Aorta (tissue), 5 donors: ENCODE results near the gene PDZK1. TPM values are rescaled to one million over a fixed set of nuclear protein-coding genes. Genes with fewer than 3 reads are reported as not detected.

Experiments used
- ATAC-seq: fragments of 200-7000 bp; cut with Tn5 transposase; one replicate; pipeline ENCODE4 v1.9.1; 2022; ENCODE audit warnings: moderate library complexity; ENCODE audit not compliant: low FRiP score
- DNase-seq, 2 donors: peaks; one replicate each; pipeline ENCODE4 v3.0.0-alpha.2; 2020
- H3K27ac ChIP-seq, 2 donors: one replicate each; pipeline ENCODE4 v1.5.1; 2013; ENCODE audit warnings: low read length in 2 of 2, mild to moderate bottlenecking in 2 of 2, moderate library complexity in 2 of 2, control low read depth in 1 of 2, inconsistent platforms in 1 of 2, low read depth in 1 of 2
- H3K27me3 ChIP-seq, 2 donors: one replicate each; pipeline ENCODE4 v1.6.1; 2013; ENCODE audit warnings: control low read depth in 1 of 2, low read length in 1 of 2, mild to moderate bottlenecking in 1 of 2, moderate library complexity in 1 of 2; ENCODE audit not compliant: insufficient read depth in 2 of 2, control insufficient read depth in 1 of 2
- H3K36me3 ChIP-seq, 2 donors: one replicate each; pipeline ENCODE4 v1.6.1; 2013; ENCODE audit warnings: control low read depth in 1 of 2, low read length in 1 of 2, mild to moderate bottlenecking in 1 of 2; ENCODE audit not compliant: insufficient read depth in 2 of 2, control insufficient read depth in 1 of 2
- H3K4me1 ChIP-seq, 2 donors: one replicate each; pipeline ENCODE4 v1.6.1; 2013; ENCODE audit warnings: low read length in 2 of 2, control low read depth in 1 of 2, mild to moderate bottlenecking in 1 of 2, moderate library complexity in 1 of 2; ENCODE audit not compliant: insufficient read depth in 2 of 2, control insufficient read depth in 1 of 2
- H3K4me3 ChIP-seq, 2 donors: one replicate each; pipeline ENCODE4 v1.5.1; 2013; ENCODE audit warnings: low read length in 2 of 2, control low read depth in 1 of 2, mild to moderate bottlenecking in 1 of 2
- H3K9me3 ChIP-seq: one replicate; pipeline ENCODE4 v1.6.1; 2013; ENCODE audit warnings: mild to moderate bottlenecking, low read length; ENCODE audit not compliant: control insufficient read depth
- whole genome bisulfite sequencing, 2 donors: extraction: QIAGEN DNeasy Blood & Tissue Kit; methylation state at CpG; one replicate each; pipeline ENCODE4 v1.1.7; 2013; 5-methylcytosine and 5-hydroxymethylcytosine counted together
- intact Hi-C, 2 donors: fragments of 100-400 bp; cut with DNase I; formaldehyde crosslinking; loops; one replicate each; pipeline versions ENCODE4 v1.14.2 to v1.15.0; 2022
- long read RNA-seq, 2 donors: library from polyadenylated mRNA; unstranded; transcript quantifications; one replicate each; pipeline ENCODE4 v2.0.0, GENCODE V29; 2020 to 2021
- polyA plus RNA-seq, 2 donors: library from polyadenylated mRNA; stranded (reverse); fragments of 200-250 nt; gene quantifications; one replicate each; pipeline ENCODE4 v1.2.3, GENCODE V29; 2013
- total RNA-seq, 2 donors: library from RNA; stranded (reverse); fragmentation: NEBNext Ultra II Directional; extraction: Animal tissue kit (Norgen Biotek cat#: 25700); gene quantifications; one replicate each; pipeline ENCODE4 v1.2.1, GENCODE V29; 2021
- donor health status: healthy with polysubstance abuse.
- donor health status: Bipolar disorder and iron deficiency.
- donor health status: DM: no; HTN: no; CAD: no.
- donor health status: DM: no; HTN: no; CAD: no.
- donor health status: DM: yes; HTN: yes; CAD: no.

The PDZK1 gene
- total RNA-seq = 1 to 10 TPM in 1 of 2 donors, under 1 TPM in 1; 0.48 to 1.2 TPM
- polyA plus RNA-seq = 10 to 100 TPM in 1 of 2 donors, 1 to 10 TPM in 1; 1.0 to 25.5 TPM
- long read RNA-seq, donor 1, partial matches to known transcripts = 0 of 4 reads
- long read RNA-seq, donor 1, other reads (novel, unspliced or antisense) = 4 of 4 reads
- long read RNA-seq, donor 2, partial matches to known transcripts = 0 of 3 reads
- long read RNA-seq, donor 2, other reads (novel, unspliced or antisense) = 3 of 3 reads

DNA sequence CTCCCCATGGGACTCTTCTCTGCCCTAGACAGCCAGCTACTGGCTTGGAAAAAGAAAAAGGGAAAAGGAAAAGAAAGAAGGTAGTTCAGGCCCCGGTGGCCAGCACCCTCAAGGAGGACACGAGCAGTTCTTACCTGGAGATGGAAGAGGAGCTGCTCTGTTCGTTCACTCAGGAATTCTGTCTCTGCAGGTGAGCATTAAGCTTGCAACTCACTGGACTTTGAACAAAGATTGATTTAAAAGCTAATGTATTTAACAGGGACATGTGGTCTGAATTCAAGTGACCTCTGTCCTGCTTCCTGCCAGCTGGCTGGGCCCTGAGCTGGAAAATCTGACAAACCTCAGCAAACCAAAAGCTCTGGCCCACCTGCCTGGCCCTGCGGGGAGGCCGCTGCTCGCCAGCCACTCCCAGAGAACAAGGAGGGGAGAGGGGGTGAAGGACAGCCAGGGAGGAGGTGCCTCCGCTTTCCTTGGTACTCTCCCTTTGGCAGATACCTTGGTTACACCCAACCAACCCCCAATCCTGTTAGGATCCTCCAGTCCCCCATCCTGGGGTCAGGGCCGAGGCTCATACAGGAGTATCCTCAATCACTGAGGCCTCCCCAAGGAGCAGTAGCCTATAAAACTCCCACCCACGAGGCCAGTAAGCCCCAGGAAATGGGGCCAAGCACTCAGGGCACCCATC is at the start of gene PDZK1:
PDZK1 (minus strand) TSS at position 186 of the 685 bp plus-strand sequence. CDS start 19,347 bp downstream, outside the sequence.
- ATAC-seq (no peak), DNase-seq (no peak)
- no peaks in the 10 kb centered on the region for H3K36me3 ChIP-seq
- 83 to 85% methylated on average over 6 to 9 of the region's 9 CpGs for WGBS, 2 donors
- no peaks in the 10 kb centered on the region for H3K27me3 ChIP-seq
- no peaks in the 10 kb centered on the region for H3K9me3 ChIP-seq
- no peak within 1 kb of the TSS for H3K4me3 ChIP-seq
- no peaks in the 10 kb centered on the region for H3K4me1 ChIP-seq
- H3K27ac ChIP-seq = no peak within 1 kb of the TSS
- intact Hi-C loops = no loop called here

DNA sequence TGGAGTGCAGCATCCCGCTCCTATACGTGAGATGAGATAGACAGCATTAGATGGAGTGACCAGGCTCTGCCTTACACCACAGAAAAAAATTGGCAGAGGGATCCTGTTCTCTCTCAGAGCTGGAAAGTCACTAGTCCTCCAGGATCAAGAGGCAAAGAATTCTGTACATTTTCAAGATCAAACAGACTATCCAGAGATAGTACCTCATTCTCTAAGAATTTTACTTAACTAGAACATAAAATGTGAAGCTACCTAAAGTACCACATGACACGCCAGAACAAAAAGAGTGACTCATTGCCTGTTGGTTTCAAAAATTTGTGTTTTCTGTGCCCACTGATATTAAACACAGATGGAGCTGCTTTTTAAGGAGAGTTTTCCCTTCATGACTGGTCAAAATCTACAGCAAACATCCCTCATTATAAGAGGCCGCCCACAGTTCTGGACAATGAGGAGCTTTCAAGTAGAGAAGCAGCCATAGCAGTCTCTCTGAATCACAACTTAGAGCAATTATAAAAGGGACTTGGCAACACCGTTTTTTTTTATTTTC is 44.4 kb upstream of the PDZK1 start:
- Histone ChIP-seq H3K36me3 (peaks cover 9 to 13% of the 10 kb centered on the region in 2 donors), H3K27me3 (no peaks in the 10 kb centered on the region), H3K4me1 (no peaks in the 10 kb centered on the region), H3K27ac (no peak overlapping the region), H3K9me3 (no peaks in the 10 kb centered on the region), H3K4me3 (no peak overlapping the region)
- DNase-seq = no peak
- intact Hi-C loops = loop anchor here in 1 of 2 donors (10.0 kb wide), 1 partner anchor 73 kb away; the partner anchor contains the start of genes POLR3C and RNF115
- no peak for ATAC-seq
- WGBS, 2 donors = 40% methylated on average over 5 of the region's 5 CpGs

DNA sequence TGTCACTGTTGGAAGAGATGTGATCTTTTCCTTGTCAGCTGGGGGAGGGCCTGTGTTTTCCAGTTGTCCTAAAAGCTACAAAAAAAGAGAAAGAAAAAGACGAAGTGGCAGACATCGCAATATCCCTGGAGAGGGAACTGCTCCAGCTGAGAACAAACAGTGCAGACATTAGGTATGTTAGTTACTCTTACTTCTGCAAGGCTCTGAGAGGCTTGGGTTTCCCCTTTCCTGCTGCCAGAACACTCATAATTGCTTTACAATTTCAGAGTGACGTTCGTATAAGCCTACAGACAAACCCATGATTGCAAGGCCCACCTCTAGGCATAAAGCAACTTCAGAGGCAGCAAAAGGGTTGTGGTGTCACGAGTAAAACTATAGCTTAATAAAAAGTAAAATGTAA is 43.3 kb upstream of the PDZK1 start:
- no peak for DNase-seq
- intact Hi-C loops = loop anchor here in 1 of 2 donors (10.0 kb wide), 1 partner anchor 74 kb away; the partner anchor contains the start of genes POLR3C and RNF115
- Histone ChIP-seq H3K27me3 (no peaks in the 10 kb centered on the region), H3K4me1 (no peaks in the 10 kb centered on the region), H3K9me3 (no peaks in the 10 kb centered on the region), H3K4me3 (no peak overlapping the region), H3K36me3 (peaks cover 9 to 13% of the 10 kb centered on the region in 2 donors), H3K27ac (no peak overlapping the region)
- 65 to 68% methylated on average over 5 of the region's 5 CpGs for WGBS, 2 donors
- no peak for ATAC-seq

DNA sequence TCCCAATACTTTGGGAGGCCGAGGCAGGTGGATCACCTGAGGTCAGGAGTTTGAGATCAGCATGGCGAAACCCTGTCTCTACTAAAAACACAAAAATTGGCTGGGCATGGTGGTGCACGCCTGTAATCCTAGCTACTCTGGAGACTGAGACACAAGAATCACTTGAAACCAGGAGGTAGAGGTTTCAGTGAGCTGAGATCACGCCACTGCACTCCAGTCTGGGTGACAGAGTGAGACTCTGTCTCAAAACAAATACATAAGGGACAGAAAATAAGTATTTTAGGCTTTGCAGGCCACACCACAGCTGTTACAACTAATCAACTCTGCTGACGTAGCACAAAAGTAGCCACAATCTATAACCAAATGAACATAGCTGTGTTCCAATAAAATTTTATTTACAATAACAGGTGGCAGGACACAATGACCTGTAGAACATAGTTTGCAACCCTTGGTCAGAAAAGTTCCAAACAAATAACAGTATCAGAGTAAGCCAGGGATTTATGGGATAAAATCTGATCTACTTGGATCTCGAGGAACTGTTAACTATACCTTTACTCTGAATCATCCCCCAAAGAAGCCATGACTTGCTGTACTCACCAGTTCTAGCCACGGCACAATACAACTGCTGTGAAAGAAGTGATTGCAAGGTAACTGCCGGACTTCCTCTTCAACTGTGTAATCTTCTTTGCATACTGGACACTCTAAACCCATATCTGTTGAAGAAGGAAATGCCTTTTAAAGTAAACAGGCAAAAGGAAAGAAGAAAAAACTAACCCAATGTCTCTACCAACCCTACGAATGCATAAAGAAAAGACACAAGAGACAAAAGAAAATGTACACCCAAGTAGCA is 40.5 kb upstream of the PDZK1 start:
- intact Hi-C loops = no loop called here
- Histone ChIP-seq H3K4me3 (no peak overlapping the region), H3K9me3 (no peaks in the 10 kb centered on the region), H3K27ac (no peak overlapping the region), H3K27me3 (no peaks in the 10 kb centered on the region), H3K36me3 (peaks cover 9 to 11% of the 10 kb centered on the region in 2 donors), H3K4me1 (no peaks in the 10 kb centered on the region)
- no peak for ATAC-seq
- no peak for DNase-seq
- 94 to 97% methylated on average over 9 of the region's 9 CpGs for WGBS, 2 donors

DNA sequence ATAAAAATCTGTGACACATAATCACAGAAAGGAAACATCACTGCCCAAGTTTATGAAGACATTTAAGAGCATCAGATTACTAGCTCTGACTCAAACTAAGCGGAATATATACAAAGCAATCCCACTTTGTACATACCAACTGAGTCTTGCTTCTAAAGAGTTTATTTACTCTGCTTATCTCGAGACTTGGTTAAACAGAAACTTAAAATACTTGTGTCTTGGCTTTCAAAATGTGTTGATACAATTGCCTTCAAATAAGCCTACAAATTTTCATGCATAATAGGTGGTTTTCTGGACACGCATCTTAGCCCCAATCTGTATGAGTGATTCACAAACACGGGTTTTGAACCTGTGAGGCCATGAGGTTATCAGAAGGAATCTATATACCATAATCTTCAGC is 33.1 kb upstream of the PDZK1 start:
- DNase-seq = no peak
- Histone ChIP-seq H3K27me3 (no peaks in the 10 kb centered on the region), H3K4me3 (no peak overlapping the region), H3K4me1 (peaks cover 0 to 2% of the 10 kb centered on the region in 2 donors), H3K9me3 (no peaks in the 10 kb centered on the region), H3K36me3 (peaks cover 0 to 6% of the 10 kb centered on the region in 2 donors), H3K27ac (no peak overlapping the region)
- intact Hi-C loops = no loop called here
- WGBS, 2 donors = 11 to 15% methylated on average over 4 of the region's 4 CpGs
- no peak for ATAC-seq

DNA sequence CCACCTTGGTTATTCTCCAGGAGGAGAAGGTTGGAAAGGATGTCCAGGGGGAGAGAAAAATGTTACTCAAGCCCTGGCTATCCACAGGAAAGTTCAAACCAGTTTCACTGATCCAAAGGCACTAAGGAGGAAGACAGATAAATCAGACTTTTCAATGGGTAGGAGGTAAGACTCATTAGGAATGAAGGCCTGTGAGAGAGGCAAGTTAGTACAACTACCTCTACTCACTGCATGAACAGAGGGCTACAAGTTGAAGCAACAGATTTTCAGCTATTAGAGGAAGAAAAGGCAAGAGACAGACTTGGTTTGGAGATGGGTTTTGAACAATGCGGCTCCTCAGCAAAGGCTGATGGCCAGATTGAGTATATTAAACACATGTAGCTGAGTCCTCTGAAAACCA is 29.0 kb upstream of the PDZK1 start:
- intact Hi-C loops = no loop called here
- Histone ChIP-seq H3K27me3 (no peaks in the 10 kb centered on the region), H3K4me1 (peaks cover 0 to 2% of the 10 kb centered on the region in 2 donors), H3K27ac (no peak overlapping the region), H3K9me3 (no peaks in the 10 kb centered on the region), H3K36me3 (no peaks in the 10 kb centered on the region), H3K4me3 (no peak overlapping the region)
- WGBS, 2 donors = 95 to 100% methylated on average over 1 of the region's 1 CpG
- ATAC-seq (no peak), DNase-seq (no peak)

DNA sequence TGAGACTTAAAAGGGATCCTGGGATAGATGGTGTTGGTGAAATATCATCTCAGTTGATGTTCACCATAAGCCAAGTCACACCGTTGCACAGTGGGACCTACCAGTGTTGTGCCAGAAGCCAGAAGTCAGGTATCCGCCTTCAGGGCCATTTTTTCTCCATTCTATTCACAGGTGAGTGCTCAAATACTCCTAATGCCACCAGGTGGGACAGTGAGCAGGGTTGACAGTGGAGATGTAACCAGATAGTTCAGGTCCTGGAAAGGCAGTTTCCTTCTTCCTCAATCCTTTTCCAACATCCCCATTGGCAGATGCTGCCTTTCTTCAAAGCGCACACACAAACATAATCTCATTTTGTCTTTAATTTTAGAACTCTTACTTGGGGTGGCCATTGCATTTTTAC is 23.7 kb upstream of the PDZK1 start:
- no peaks in the 10 kb centered on the region for H3K4me1 ChIP-seq
- WGBS, 2 donors = 94 to 97% methylated on average over 3 of the region's 3 CpGs
- DNase-seq (no peak), ATAC-seq (no peak)
- no peaks in the 10 kb centered on the region for H3K27me3 ChIP-seq
- H3K9me3 ChIP-seq = no peaks in the 10 kb centered on the region
- H3K27ac ChIP-seq = no peak overlapping the region
- intact Hi-C loops = no loop called here
- no peak overlapping the region for H3K4me3 ChIP-seq
- H3K36me3 ChIP-seq = no peaks in the 10 kb centered on the region

DNA sequence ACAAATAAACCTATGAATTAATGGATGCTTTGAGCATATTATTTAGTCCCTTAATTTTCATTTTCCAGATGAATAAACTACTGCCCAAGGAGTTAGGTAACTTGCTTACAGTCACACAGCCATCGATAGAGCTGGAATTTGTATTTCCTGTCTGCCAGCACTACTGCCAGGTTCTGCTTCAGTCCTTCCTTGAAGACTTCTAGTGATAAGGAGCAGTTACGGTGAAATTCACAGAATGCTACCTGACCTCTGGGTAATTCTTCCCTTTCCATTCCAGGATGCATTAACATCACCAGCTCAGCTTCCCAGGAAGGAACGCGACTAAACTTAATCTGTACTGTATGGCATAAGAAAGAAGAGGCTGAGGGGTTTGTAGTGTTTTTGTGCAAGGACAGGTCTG is 23.3 kb upstream of the PDZK1 start:
- 79 to 82% methylated on average over 4 of the region's 4 CpGs for whole genome bisulfite sequencing, 2 donors
- H3K4me1 ChIP-seq = no peaks in the 10 kb centered on the region
- no peaks in the 10 kb centered on the region for H3K27me3 ChIP-seq
- no peak overlapping the region for H3K4me3 ChIP-seq
- intact Hi-C loops = no loop called here
- H3K36me3 ChIP-seq = no peaks in the 10 kb centered on the region
- no peak overlapping the region for H3K27ac ChIP-seq
- H3K9me3 ChIP-seq = no peaks in the 10 kb centered on the region
- no peak for DNase-seq
- ATAC-seq = no peak
